ENCODE results near the gene CADM3.

DNA sequence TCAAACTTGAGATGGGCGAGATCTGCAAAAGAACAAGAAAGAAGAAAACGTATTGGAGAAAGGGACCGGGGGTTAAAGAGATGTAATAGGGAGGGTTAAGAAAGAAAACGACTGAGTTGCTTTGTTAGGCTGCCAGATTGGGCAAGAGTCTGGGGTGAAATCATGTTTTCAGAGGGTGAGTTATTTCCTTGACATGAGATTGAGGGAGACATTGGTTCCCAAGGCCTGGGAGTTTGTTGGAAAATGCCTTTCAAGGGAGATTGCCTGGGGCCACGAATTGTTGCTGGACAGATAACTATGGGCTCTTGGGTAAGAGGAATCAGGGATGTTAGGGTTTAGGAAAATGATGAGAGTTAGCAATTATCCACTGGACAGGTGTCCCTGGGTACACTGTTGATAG lies 776 bp upstream of the CADM3 start:
- TF ChIP-seq, protein P1, sequence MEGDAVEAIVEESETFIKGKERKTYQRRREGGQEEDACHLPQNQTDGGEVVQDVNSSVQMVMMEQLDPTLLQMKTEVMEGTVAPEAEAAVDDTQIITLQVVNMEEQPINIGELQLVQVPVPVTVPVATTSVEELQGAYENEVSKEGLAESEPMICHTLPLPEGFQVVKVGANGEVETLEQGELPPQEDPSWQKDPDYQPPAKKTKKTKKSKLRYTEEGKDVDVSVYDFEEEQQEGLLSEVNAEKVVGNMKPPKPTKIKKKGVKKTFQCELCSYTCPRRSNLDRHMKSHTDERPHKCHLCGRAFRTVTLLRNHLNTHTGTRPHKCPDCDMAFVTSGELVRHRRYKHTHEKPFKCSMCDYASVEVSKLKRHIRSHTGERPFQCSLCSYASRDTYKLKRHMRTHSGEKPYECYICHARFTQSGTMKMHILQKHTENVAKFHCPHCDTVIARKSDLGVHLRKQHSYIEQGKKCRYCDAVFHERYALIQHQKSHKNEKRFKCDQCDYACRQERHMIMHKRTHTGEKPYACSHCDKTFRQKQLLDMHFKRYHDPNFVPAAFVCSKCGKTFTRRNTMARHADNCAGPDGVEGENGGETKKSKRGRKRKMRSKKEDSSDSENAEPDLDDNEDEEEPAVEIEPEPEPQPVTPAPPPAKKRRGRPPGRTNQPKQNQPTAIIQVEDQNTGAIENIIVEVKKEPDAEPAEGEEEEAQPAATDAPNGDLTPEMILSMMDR (IDR thresholded peaks at IDR 0.05), result no peak
- TF ChIP-seq POLR2A (IDR thresholded peaks at IDR 0.05), result no peak

Data from right lobe of liver (tissue), 4 donors.